LNCAP (cell line): ENCODE measurements around the gene CAD.

Experiments used
- TF ChIP-seq, protein P1 (sequence below): fragments of 450-650 bp; IDR thresholded peaks from 2 replicates; pipeline ENCODE4 v1.5.1; 2017; ENCODE audit warnings: mild to moderate bottlenecking

Gene CAD

GRCh38 chr2:27240406-27240805 lies 23.2 kb downstream of the CAD start:
- TF ChIP-seq, protein P1, sequence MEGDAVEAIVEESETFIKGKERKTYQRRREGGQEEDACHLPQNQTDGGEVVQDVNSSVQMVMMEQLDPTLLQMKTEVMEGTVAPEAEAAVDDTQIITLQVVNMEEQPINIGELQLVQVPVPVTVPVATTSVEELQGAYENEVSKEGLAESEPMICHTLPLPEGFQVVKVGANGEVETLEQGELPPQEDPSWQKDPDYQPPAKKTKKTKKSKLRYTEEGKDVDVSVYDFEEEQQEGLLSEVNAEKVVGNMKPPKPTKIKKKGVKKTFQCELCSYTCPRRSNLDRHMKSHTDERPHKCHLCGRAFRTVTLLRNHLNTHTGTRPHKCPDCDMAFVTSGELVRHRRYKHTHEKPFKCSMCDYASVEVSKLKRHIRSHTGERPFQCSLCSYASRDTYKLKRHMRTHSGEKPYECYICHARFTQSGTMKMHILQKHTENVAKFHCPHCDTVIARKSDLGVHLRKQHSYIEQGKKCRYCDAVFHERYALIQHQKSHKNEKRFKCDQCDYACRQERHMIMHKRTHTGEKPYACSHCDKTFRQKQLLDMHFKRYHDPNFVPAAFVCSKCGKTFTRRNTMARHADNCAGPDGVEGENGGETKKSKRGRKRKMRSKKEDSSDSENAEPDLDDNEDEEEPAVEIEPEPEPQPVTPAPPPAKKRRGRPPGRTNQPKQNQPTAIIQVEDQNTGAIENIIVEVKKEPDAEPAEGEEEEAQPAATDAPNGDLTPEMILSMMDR: no peak

- TF ChIP-seq, protein P1: no peak
Measured at GRCh38 chr2:27241761-27242613, 24.8 kb downstream of the CAD start.

DNA sequence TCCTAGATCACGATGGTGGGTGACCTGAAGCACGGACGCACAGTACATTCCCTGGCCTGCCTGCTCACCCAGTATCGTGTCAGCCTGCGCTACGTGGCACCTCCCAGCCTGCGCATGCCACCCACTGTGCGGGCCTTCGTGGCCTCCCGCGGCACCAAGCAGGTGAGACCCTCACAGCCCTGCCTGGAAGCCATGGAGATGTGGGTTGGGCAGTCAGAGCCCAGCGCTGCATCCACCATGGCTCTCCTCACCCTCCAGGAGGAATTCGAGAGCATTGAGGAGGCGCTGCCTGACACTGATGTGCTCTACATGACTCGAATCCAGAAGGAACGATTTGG lies 25.4 kb downstream of the CAD start:
- TF ChIP-seq, protein P1: no peak

GRCh38 chr2:27243391-27244130 lies 26.4 kb downstream of the CAD start:
- TF ChIP-seq, protein P1: no peak

DNA sequence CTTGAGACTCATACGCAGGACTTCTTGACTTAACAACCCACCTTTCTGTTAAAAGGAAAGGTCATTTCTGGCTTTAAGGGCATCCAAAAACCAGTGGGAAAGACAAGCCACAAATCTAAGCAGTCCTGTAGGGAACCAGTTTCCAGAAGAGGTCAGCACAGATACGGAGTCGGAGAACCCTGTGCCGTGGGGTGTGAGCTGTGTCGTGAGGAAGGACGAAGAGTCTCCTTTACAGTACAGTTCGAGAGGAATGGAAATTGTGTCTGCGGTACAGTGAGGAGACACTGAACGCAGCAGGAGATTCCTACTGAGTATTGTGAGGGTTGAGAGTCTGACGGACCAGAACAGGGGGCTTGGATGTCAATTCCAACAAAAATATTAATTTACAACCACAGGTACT lies 27.9 kb downstream of the CAD start:
- TF ChIP-seq, protein P1: no peak

DNA sequence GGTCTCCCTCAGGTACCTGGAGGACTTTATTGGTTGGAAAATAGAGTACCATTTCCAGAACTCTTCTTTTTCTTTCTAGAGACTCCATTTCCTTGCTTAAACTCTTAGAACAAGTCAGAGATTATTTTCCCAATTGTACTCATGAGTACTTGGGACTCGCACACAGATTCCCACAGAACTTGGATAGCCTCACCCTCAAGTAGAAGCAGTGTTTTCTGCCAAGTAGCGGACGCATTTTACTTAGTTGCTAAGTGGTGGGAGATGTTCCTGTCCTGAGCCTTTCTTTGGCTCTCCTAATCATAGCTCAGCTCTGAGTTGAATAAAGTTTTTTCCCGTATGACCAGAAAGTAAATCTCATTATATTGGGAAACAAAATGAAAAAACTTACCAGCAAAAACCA lies 28.5 kb downstream of the CAD start:
- TF ChIP-seq, protein P1: no peak

- TF ChIP-seq, protein P1: no peak
Measured at GRCh38 chr2:27247893-27248292, 30.7 kb downstream of the CAD start.
